Astrocyte of the spinal cord (primary cell): ENCODE results near the gene RAMAC.

ENCODE experiments used
- DNase-seq: peaks from one replicate; pipeline ENCODE4 v3.0.0; 2011; ENCODE audit warnings: low read depth, low spot score
- H3K4me3 ChIP-seq: 2 replicates; pipeline ENCODE4 v1.5.1; 2011; ENCODE audit warnings: low read depth, mild to moderate bottlenecking, low read length, moderate library complexity
- in situ Hi-C: cut with HindIII; loops from 2 replicates; pipeline ENCODE4 v1.10.0; 2017; ENCODE audit warnings: low sequenced_read_pairs
- TF ChIP-seq, protein P1 (sequence below): IDR thresholded peaks from 2 replicates; pipeline ENCODE4 v1.5.1; 2012; ENCODE audit warnings: low read depth, mild to moderate bottlenecking, low read length, inconsistent platforms

The RAMAC gene

DNA sequence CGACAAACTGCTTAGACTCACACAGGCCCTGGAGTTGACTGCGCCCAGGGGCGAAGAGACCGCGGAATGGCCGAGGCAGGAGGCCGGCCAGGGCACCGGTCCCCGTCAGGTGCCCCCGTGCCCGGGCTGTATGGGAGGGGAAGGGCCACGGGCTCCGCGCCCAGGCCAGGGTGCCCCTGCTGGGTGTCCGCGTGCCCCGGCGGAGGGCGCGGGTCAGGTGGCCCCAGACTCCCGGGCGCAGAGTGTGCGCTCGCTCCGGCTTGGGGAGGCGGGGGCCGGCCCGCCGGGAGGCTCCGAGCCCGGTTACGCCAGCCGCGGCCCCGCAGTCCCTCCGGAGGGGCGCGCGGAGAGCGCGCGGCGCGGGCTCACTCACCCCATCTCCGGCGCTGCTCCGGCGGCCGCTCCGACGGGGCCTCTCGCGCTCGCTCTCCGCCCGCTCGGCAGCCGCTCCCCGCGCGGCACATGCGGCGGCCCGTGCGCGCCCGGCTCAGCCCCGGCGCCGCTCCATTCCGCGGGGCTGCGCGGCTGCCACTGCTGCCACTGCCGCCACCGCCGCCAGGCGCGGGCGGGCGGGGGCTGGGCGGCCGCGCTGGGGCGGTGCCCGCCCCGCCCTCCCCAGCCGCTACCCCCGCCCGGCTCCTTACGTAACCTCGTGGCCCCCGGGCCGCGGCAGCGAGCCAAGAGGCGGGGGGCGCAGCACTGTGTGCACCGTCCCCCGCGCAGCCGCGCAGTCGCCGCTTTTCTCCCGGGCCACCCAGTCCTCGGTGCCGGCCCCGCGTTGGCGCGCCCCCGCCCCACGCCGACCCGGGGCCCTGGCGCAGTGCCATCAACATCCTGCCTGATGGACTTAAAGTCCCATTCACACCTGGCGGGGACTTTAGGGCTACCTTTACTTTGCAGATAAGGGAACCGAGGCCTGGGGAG is 33.6 kb upstream of the RAMAC start, which contains the start of gene HOMER2:
TSS of gene HOMER2 (minus strand) at position 563 of the 924 bp plus-strand sequence. CDS start at position 378, 185 bp downstream.
- no peak for DNase-seq
- in situ Hi-C loops = no loop called here
- TF ChIP-seq, protein P1, sequence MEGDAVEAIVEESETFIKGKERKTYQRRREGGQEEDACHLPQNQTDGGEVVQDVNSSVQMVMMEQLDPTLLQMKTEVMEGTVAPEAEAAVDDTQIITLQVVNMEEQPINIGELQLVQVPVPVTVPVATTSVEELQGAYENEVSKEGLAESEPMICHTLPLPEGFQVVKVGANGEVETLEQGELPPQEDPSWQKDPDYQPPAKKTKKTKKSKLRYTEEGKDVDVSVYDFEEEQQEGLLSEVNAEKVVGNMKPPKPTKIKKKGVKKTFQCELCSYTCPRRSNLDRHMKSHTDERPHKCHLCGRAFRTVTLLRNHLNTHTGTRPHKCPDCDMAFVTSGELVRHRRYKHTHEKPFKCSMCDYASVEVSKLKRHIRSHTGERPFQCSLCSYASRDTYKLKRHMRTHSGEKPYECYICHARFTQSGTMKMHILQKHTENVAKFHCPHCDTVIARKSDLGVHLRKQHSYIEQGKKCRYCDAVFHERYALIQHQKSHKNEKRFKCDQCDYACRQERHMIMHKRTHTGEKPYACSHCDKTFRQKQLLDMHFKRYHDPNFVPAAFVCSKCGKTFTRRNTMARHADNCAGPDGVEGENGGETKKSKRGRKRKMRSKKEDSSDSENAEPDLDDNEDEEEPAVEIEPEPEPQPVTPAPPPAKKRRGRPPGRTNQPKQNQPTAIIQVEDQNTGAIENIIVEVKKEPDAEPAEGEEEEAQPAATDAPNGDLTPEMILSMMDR = no peak
- H3K4me3 ChIP-seq = peak within 1 kb of the TSS; percentile 33

DNA sequence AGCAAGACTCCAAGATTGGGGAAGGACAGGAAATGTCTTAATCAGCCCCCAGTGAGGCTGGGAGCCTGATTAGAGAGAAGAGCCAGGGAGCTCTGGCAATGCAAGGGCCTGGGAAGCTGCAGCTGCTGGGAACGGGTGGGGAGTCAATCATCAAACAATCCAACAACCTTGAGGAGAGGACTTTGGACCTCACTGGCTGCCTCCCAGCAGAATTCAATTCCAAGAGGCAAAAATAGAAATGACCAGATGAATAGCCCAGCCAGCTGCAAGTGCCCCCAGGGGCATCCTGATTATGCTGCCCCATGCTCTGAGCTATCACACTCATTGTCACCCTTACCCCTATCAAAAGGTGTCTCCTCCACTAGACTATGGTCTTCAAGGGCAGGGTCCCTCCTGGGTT is 27.4 kb upstream of the RAMAC start:
- no peak for DNase-seq
- in situ Hi-C loops = no loop called here
- H3K4me3 ChIP-seq = no peak overlapping the region
- TF ChIP-seq, protein P1 = no peak

DNA sequence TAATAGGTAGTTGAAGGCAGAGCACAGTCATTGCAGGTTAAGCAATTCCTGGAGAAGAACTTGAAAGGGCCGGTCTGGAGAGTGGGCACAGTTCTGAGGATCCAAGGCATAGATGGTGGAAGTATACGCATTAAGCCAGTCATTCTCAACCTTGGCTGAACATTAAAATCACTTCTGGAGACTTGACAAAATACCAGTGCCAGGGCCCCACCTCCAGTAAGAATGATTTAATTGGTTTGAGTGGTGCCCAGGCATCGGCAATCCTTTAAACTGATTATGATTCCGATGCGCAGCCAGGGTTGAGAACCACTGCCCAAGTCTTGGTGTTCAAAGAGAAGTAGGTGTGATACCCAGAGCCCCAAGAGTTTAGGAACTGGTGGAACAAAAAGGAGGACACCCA is 26.6 kb upstream of the RAMAC start:
- in situ Hi-C loops = no loop called here
- no peak for DNase-seq

DNA sequence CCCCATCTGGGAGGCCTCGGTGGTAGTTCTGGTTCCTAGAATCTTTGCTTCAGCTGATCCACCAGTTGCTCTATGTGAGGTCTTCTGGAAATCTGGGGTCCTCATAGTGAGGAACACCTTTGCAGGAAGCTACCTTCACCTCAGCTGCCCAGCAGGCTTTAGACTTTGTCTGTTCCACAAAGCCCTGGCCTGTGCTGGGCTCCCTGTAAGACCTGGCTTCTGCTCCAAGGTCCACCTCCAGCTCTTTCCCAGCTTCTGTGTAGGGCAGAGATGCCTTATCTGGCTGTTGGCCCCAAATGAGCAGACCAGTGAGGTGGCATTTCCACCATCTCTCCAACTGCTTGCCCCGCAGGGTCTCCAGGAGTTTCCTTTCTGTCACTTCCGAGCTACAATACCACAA is 25.2 kb upstream of the RAMAC start:
- in situ Hi-C loops = no loop called here
- TF ChIP-seq, protein P1 = no peak
- no peak overlapping the region for H3K4me3 ChIP-seq
- no peak for DNase-seq

More for the DNA sequence above, 26.6 kb upstream of the RAMAC start:
- TF ChIP-seq, protein P1 = no peak
- H3K4me3 ChIP-seq = no peak overlapping the region

DNA sequence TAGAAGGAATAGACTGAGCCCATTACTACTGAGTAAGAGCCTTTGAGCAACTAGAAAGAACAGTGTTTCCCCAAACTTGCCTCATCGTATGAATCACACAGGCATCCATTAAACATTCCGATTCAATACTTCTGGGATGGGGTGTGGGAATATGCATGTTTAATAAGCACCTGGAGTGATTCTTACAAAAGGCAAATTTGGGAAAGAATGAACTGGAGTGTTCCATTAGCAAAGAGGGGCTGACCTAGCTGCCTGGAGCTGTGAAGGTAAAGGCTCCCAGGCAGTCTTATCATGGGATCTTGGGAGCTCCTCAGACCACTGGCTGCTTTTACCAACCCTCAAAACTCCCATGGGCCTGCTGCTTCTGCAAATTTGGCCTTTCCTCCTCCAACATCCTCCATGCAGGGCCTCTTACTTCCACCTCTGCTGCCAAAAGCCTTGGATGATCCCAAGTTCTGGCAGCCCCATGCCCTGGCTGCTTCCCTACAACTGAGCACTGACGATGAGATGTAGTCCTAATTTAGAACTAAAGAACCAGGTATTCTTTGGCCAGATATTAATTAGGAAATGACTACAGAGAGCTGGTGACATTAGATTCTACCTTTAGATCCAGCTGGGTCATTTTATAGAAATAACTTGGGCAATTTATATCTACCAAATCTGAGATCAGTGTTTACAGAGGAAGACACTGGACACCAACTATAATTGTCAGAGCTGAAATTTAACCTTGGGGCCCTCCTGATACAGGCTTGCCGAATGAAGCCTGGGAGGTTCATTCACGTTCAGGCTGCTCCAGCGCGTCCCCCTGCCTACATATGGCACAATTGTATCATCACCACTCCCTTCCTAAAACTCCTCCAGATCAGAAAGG is 22.3 kb upstream of the RAMAC start:
- TF ChIP-seq, protein P1 = no peak
- DNase-seq = no peak
- no peak overlapping the region for H3K4me3 ChIP-seq
- in situ Hi-C loops = no loop called here

DNA sequence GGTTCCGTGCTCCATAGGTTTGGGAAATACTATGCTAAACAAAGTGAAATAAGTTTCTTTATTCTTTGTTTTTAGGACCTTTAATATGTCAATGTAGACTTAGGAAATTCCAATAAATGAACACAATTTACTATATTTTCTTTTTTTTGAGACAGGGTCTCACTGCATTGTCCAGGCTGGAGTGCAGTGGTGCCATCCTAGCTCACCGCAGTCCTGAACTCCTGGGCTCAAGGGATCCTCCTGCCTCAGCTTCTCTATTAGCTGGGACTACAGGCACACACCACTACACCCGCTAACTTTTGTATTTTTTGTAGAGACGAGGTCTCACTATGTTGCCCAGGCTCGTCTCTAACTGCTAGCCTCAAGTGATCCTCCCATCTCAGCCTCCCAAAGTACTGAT is 21.1 kb upstream of the RAMAC start:
- TF ChIP-seq, protein P1 = no peak
- no peak for DNase-seq
- in situ Hi-C loops = no loop called here
- H3K4me3 ChIP-seq = no peak overlapping the region
